GM23338 (cell line): Measurements from ENCODE around the gene CAMTA1.

Source experiments
- ETS1 ChIP-seq: IDR thresholded peaks from 2 replicates; pipeline ENCODE4 v1.6.1; 2016; ENCODE audit warnings: antibody characterized with exemption
- POLR2AphosphoS5 ChIP-seq: IDR thresholded peaks from 2 replicates; pipeline ENCODE4 v1.6.1; 2016; ENCODE audit warnings: antibody characterized with exemption, low read depth
- ZNF114 ChIP-seq: fragments of 250-450 bp; sonication (Bioruptor Pico); IDR thresholded peaks from 2 replicates; pipeline ENCODE4 v1.5.0; 2020; ENCODE audit warnings: mild to moderate bottlenecking, moderate library complexity
- TF ChIP-seq, protein P1 (sequence below), 2 experiments: fragments of 200-600 bp in 1 of 2; sonication (generic) in 1 of 2; conservative IDR thresholded peaks; 2 replicates each; pipeline versions ENCODE4 v1.5.1 to v1.6.1; 2016 to 2017; ENCODE audit warnings: antibody characterized with exemption in 2 of 2, low read depth in 2 of 2, mild to moderate bottlenecking in 2 of 2, moderate library complexity in 1 of 2

- TF ChIP-seq, protein P1, sequence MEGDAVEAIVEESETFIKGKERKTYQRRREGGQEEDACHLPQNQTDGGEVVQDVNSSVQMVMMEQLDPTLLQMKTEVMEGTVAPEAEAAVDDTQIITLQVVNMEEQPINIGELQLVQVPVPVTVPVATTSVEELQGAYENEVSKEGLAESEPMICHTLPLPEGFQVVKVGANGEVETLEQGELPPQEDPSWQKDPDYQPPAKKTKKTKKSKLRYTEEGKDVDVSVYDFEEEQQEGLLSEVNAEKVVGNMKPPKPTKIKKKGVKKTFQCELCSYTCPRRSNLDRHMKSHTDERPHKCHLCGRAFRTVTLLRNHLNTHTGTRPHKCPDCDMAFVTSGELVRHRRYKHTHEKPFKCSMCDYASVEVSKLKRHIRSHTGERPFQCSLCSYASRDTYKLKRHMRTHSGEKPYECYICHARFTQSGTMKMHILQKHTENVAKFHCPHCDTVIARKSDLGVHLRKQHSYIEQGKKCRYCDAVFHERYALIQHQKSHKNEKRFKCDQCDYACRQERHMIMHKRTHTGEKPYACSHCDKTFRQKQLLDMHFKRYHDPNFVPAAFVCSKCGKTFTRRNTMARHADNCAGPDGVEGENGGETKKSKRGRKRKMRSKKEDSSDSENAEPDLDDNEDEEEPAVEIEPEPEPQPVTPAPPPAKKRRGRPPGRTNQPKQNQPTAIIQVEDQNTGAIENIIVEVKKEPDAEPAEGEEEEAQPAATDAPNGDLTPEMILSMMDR (conservative IDR thresholded peaks at IDR 0.05; ENCODE audit: low read depth in 2 of 2) = no peak
- TF ChIP-seq POLR2AphosphoS5 (no peak), ETS1 (no peak), ZNF114 (CRISPR knock-in tag) (no peak)
These were observed 777.7 kb downstream of the CAMTA1 start for GRCh38 chr1:7562729-7563605.
